OCI-LY3 (cell line): ENCODE results near the gene RNASET2.

Source experiments
- H2AFZ ChIP-seq: fragments of 200-600, 300-600 bp; shearing (Covaris generic); 2 replicates; pipeline ENCODE4 v1.6.0; 2014; ENCODE audit warnings: antibody characterized with exemption, low read depth, low read length
- H3K27ac ChIP-seq: fragments of 200-600, 300-600 bp; sonication (generic); 2 replicates; pipeline ENCODE4 v1.5.1; 2014; ENCODE audit warnings: mild to moderate bottlenecking, low read length, moderate library complexity, mixed read lengths
- H3K27me3 ChIP-seq: fragments of 200-600, 300-600 bp; sonication (generic); 2 replicates; pipeline ENCODE4 v1.6.1; 2014; ENCODE audit warnings: low read depth, low read length, mixed read lengths
- H3K36me3 ChIP-seq: fragments of 200-600, 300-600 bp; sonication (generic); replicated peaks from 2 replicates; pipeline ENCODE3; 2014; ENCODE audit warnings: low read depth, low read length, mixed read lengths
- H3K4me1 ChIP-seq: fragments of 300-600, 200-600 bp; sonication (generic); 2 replicates; pipeline ENCODE4 v1.6.1; 2014; ENCODE audit warnings: low read length, mixed read lengths
- H3K4me2 ChIP-seq: fragments of 200-600, 300-600 bp; sonication (generic); 2 replicates; pipeline ENCODE4 v1.6.1; 2014; ENCODE audit warnings: low read length, mixed read lengths
- H3K4me3 ChIP-seq: fragments of 300-600, 200-600 bp; sonication (generic); 2 replicates; pipeline ENCODE4 v1.5.1; 2014; ENCODE audit warnings: antibody characterized with exemption, mild to moderate bottlenecking, low read length, moderate library complexity
- H3K79me2 ChIP-seq: fragments of 300-600, 200-600 bp; shearing (Covaris generic); 2 replicates; pipeline ENCODE4 v1.6.1; 2014; ENCODE audit warnings: mild to moderate bottlenecking, low read length, mixed read lengths
- H3K9ac ChIP-seq: fragments of 300-600, 200-600 bp; shearing (Covaris generic); 2 replicates; pipeline ENCODE4 v1.6.0; 2014; ENCODE audit warnings: mild to moderate bottlenecking, low read length, moderate library complexity
- H3K9me3 ChIP-seq: fragments of 200-600, 300-600 bp; shearing (Covaris generic); 2 replicates; pipeline ENCODE4 v1.6.1; 2014; ENCODE audit warnings: low read length, mixed read lengths; ENCODE audit not compliant: insufficient read depth
- H4K20me1 ChIP-seq: fragments of 200-600, 300-600 bp; sonication (generic); 2 replicates; pipeline ENCODE4 v1.6.1; 2016; ENCODE audit warnings: low read length, mixed read lengths; ENCODE audit not compliant: insufficient read depth
- CTCF ChIP-seq: fragments of 200-600, 300-600 bp; sonication (generic); IDR thresholded peaks from 2 replicates; pipeline ENCODE4 v1.5.1; 2014; ENCODE audit warnings: antibody characterized with exemption, low read length, low read depth
- EZH2phosphoT487 ChIP-seq: fragments of 200-600 bp; shearing (Covaris generic); IDR thresholded peaks from 2 replicates; pipeline ENCODE4 v1.6.1; 2018; ENCODE audit warnings: antibody characterized with exemption, mixed run types, low read depth

The RNASET2 gene

GRCh38 chr6:166911248-166911677 is 45.1 kb downstream of the RNASET2 start:
- Histone ChIP-seq H3K27ac (no peak overlapping the region), H3K27me3 (no peaks in the 10 kb centered on the region), H3K36me3 (no peaks in the 10 kb centered on the region), H4K20me1 (no peaks in the 10 kb centered on the region), H3K4me1 (peaks cover 12% of the 10 kb centered on the region), H3K4me2 (no peak overlapping the region), H3K9ac (no peak overlapping the region), H3K4me3 (no peak overlapping the region), H3K79me2 (no peaks in the 10 kb centered on the region), H3K9me3 (no peaks in the 10 kb centered on the region), H2AFZ (no peak overlapping the region)
- TF ChIP-seq EZH2phosphoT487 (no peak), CTCF (no peak)

- Histone ChIP-seq H2AFZ (no peak overlapping the region), H3K9ac (no peak overlapping the region), H3K4me1 (peaks cover 12% of the 10 kb centered on the region), H3K27me3 (no peaks in the 10 kb centered on the region), H3K27ac (no peak overlapping the region), H3K79me2 (no peaks in the 10 kb centered on the region), H3K4me3 (no peak overlapping the region), H3K9me3 (no peaks in the 10 kb centered on the region), H4K20me1 (no peaks in the 10 kb centered on the region), H3K4me2 (no peak overlapping the region), H3K36me3 (no peaks in the 10 kb centered on the region)
- TF ChIP-seq CTCF (no peak), EZH2phosphoT487 (no peak)
These were observed 45.7 kb downstream of the RNASET2 start for GRCh38 chr6:166910601-166911000.

- H3K27me3 ChIP-seq, result peaks cover 15% of the 10 kb centered on the region
These were observed 47.5 kb downstream of the RNASET2 start for GRCh38 chr6:166908811-166909210.

More at GRCh38 chr6:166908811-166909210, 47.5 kb downstream of the RNASET2 start:
- H3K4me1 ChIP-seq, result peaks cover 18% of the 10 kb centered on the region
- H3K9me3 ChIP-seq, result no peaks in the 10 kb centered on the region
- no peak overlapping the region for H2AFZ ChIP-seq
- no peaks in the 10 kb centered on the region for H3K79me2 ChIP-seq
- H3K27ac ChIP-seq, result no peak overlapping the region
- no peaks in the 10 kb centered on the region for H4K20me1 ChIP-seq
- H3K36me3 ChIP-seq, result no peaks in the 10 kb centered on the region
- H3K9ac ChIP-seq, result no peak overlapping the region
- TF ChIP-seq CTCF (no peak), EZH2phosphoT487 (no peak)
- H3K4me2 ChIP-seq, result no peak overlapping the region
- H3K4me3 ChIP-seq, result no peak overlapping the region
